ENCODE results near the gene NR4A2. TPM values are rescaled to one million over a fixed set of nuclear protein-coding genes. Genes with fewer than 3 reads are reported as not detected.

NR4A2 gene
- total RNA-seq, 2 experiments from 2014 or later = 34.7 to 35.3 TPM

- POLR2A ChIA-PET = interaction anchor here (0.6 to 2.4 kb wide), 9 partner anchors 9 to 1557 kb away, joined by 3 to 35 read pairs (median 9); partner anchors contain the start of gene NR4A2
These were observed 9.1 kb upstream of the NR4A2 start for GRCh38 chr2:156341452-156342253.

GRCh38 chr2:156340804-156341451 is 8.4 kb upstream of the NR4A2 start:
- ChIA-PET POLR2A (interaction anchor here (0.6 to 2.0 kb wide), 7 partner anchors 9 to 1558 kb away, joined by 3 to 15 read pairs (median 4); partner anchors contain the start of gene NR4A2), CTCF (interaction anchor here (0.9 to 1.5 kb wide), 4 partner anchors 42 to 147 kb away, joined by 3 to 9 read pairs (median 5); no protein-coding TSS in a partner anchor)

More at GRCh38 chr2:156341452-156342253, 9.1 kb upstream of the NR4A2 start:
- CTCF ChIA-PET = interaction anchor here (1.2 to 1.9 kb wide), 4 partner anchors 7 to 58 kb away, joined by 3 to 9 read pairs (median 8); no protein-coding TSS in a partner anchor

- CTCF ChIA-PET = interaction anchor here (0.9 to 1.5 kb wide), 4 partner anchors 43 to 147 kb away, joined by 3 to 9 read pairs (median 5); no protein-coding TSS in a partner anchor
- POLR2A ChIA-PET = interaction anchor here (0.6 to 2.0 kb wide), 5 partner anchors 8 to 135 kb away, joined by 3 to 15 read pairs (median 4); partner anchors contain the start of gene NR4A2
These were observed 7.9 kb upstream of the NR4A2 start for GRCh38 chr2:156340377-156340776.

- CTCF ChIA-PET = no interaction called here
These were observed 7.3 kb upstream of the NR4A2 start for GRCh38 chr2:156339865-156340264.

GRCh38 chr2:156339110-156339847 is 6.8 kb upstream of the NR4A2 start:
- ChIA-PET POLR2A (interaction anchor here (0.7 kb wide), 1 partner anchor 61 kb away, joined by 3 read pairs; no protein-coding TSS in a partner anchor), CTCF (no interaction called here)

More at GRCh38 chr2:156339865-156340264, 7.3 kb upstream of the NR4A2 start:
- POLR2A ChIA-PET = interaction anchor here (0.7 to 2.0 kb wide), 2 partner anchors 8 to 60 kb away, joined by 3 to 13 read pairs; partner anchors contain the start of gene NR4A2

GRCh38 chr2:156338578-156338977 is 6.1 kb upstream of the NR4A2 start:
- ChIA-PET POLR2A (no interaction called here), CTCF (no interaction called here)

GRCh38 chr2:156334496-156335478 is 2.3 kb upstream of the NR4A2 start:
- ChIA-PET CTCF (interaction anchor here (0.6 to 3.1 kb wide), 14 partner anchors 8 to 957 kb away, joined by 3 to 14 read pairs (median 4); no protein-coding TSS in a partner anchor), POLR2A (interaction anchor here (0.6 to 4.4 kb wide), 10 partner anchors 8 to 228 kb away, joined by 3 to 35 read pairs (median 4); no protein-coding TSS in a partner anchor)

- ChIA-PET CTCF (interaction anchor here (0.6 to 3.1 kb wide), 8 partner anchors 9 to 501 kb away, joined by 3 to 14 read pairs (median 4); no protein-coding TSS in a partner anchor), POLR2A (interaction anchor here (0.6 to 4.4 kb wide), 7 partner anchors 9 to 1104 kb away, joined by 3 to 35 read pairs (median 3); no protein-coding TSS in a partner anchor)
These were observed 1.5 kb upstream of the NR4A2 start for GRCh38 chr2:156333951-156334495.

- ChIA-PET CTCF (interaction anchor here (1.7 to 3.1 kb wide), 2 partner anchors 10 to 67 kb away, joined by 9 to 14 read pairs; no protein-coding TSS in a partner anchor), POLR2A (interaction anchor here (0.6 to 4.4 kb wide), 5 partner anchors 7 to 1104 kb away, joined by 3 to 35 read pairs (median 11); no protein-coding TSS in a partner anchor)
These were observed 891 bp upstream of the NR4A2 start for GRCh38 chr2:156333274-156333950.

- ChIA-PET CTCF (no interaction called here), POLR2A (interaction anchor here (0.7 to 4.4 kb wide), 4 partner anchors 9 to 1109 kb away, joined by 3 to 35 read pairs (median 9); no protein-coding TSS in a partner anchor)
These were observed 312 bp downstream of the NR4A2 start for GRCh38 chr2:156332284-156332533.

- CTCF ChIA-PET = no interaction called here
These were observed 793 bp downstream of the NR4A2 start for GRCh38 chr2:156331572-156332283.

GRCh38 chr2:156329927-156330726 is 2.4 kb downstream of the NR4A2 start:
- ChIA-PET POLR2A (no interaction called here), CTCF (interaction anchor here (0.8 kb wide), 1 partner anchor 13 kb away, joined by 3 read pairs; no protein-coding TSS in a partner anchor)

More at GRCh38 chr2:156331572-156332283, 793 bp downstream of the NR4A2 start:
- POLR2A ChIA-PET = interaction anchor here (1.2 to 4.4 kb wide), 3 partner anchors 9 to 68 kb away, joined by 3 to 35 read pairs (median 13); no protein-coding TSS in a partner anchor

GRCh38 chr2:156329031-156329926 is 3.2 kb downstream of the NR4A2 start:
- POLR2A ChIA-PET = no interaction called here
- CTCF ChIA-PET = no interaction called here

Data from activated CD8-positive, alpha-beta memory T cell treated with anti-CD3 and anti-CD28 coated beads for 36 hours (primary cell).